RWPE2 (cell line): ENCODE data around the gene MDFIC.

Experiments
- ATAC-seq: fragments of 200-7000 bp; cut with Tn5 transposase; 3 replicates; pipeline ENCODE4 v1.9.1; 2021; ENCODE audit warnings: low read depth
- DNase-seq: peaks from one replicate; pipeline ENCODE4 v3.0.0-alpha.2; 2020; ENCODE audit warnings: low spot score
- H3K27ac ChIP-seq: fragments of 450-650 bp; 2 replicates; pipeline ENCODE4 v1.5.1; 2017; ENCODE audit warnings: mild to moderate bottlenecking; ENCODE audit not compliant: poor library complexity, severe bottlenecking
- H3K27me3 ChIP-seq: fragments of 250-450 bp; sonication (Bioruptor Pico); 2 replicates; pipeline ENCODE4 v1.5.1; 2021; ENCODE audit warnings: mild to moderate bottlenecking, moderate library complexity; ENCODE audit not compliant: insufficient read depth, poor library complexity, severe bottlenecking
- H3K36me3 ChIP-seq: fragments of 250-450 bp; sonication (Bioruptor Pico); 2 replicates; pipeline ENCODE4 v1.5.1; 2020; ENCODE audit warnings: low read depth, mild to moderate bottlenecking, moderate library complexity
- H3K4me1 ChIP-seq: fragments of 250-450 bp; sonication (Bioruptor Pico); 2 replicates; pipeline ENCODE4 v1.5.1; 2021; ENCODE audit warnings: mild to moderate bottlenecking, moderate library complexity; ENCODE audit not compliant: insufficient read depth, poor library complexity, severe bottlenecking
- H3K4me3 ChIP-seq: fragments of 250-450 bp; sonication (Bioruptor Pico); 2 replicates; pipeline ENCODE4 v1.5.1; 2021; ENCODE audit warnings: mild to moderate bottlenecking, moderate library complexity; ENCODE audit not compliant: severe bottlenecking
- H3K9me3 ChIP-seq: fragments of 250-450 bp; sonication (Bioruptor Pico); 2 replicates; pipeline ENCODE4 v1.5.1; 2021; ENCODE audit warnings: mild to moderate bottlenecking, moderate library complexity; ENCODE audit not compliant: severe bottlenecking
- TF ChIP-seq, protein P1 (sequence below): fragments of 450-650 bp; IDR thresholded peaks from one replicate; pipeline ENCODE4 v1.5.1; 2017; ENCODE audit warnings: mild to moderate bottlenecking, moderate library complexity; ENCODE audit not compliant: poor library complexity, severe bottlenecking

The MDFIC gene

DNA sequence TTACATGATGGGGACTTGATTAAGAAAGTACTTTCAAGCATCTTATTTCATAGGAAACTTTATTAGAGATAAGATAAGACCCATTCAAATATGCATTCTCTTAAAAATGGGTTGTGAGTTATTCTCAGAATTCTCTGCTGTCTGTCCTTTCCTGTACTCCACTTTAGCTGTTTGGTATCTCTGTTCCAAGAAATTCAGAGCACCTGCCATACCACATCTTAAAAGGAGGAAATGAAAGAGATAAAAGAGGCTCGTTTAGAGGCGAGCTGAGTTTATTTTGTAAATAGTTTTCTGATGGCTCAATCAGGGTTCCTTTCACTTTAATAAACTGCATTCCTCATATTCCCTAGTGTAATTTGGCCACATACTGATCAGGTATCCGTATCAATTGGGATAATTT lies 87.2 kb downstream of the MDFIC start:
- Histone ChIP-seq H3K27ac (no peak overlapping the region), H3K36me3 (no peaks in the 10 kb centered on the region), H3K9me3 (no peaks in the 10 kb centered on the region), H3K27me3 (no peaks in the 10 kb centered on the region), H3K4me3 (no peak overlapping the region), H3K4me1 (no peaks in the 10 kb centered on the region)
- TF ChIP-seq, protein P1, sequence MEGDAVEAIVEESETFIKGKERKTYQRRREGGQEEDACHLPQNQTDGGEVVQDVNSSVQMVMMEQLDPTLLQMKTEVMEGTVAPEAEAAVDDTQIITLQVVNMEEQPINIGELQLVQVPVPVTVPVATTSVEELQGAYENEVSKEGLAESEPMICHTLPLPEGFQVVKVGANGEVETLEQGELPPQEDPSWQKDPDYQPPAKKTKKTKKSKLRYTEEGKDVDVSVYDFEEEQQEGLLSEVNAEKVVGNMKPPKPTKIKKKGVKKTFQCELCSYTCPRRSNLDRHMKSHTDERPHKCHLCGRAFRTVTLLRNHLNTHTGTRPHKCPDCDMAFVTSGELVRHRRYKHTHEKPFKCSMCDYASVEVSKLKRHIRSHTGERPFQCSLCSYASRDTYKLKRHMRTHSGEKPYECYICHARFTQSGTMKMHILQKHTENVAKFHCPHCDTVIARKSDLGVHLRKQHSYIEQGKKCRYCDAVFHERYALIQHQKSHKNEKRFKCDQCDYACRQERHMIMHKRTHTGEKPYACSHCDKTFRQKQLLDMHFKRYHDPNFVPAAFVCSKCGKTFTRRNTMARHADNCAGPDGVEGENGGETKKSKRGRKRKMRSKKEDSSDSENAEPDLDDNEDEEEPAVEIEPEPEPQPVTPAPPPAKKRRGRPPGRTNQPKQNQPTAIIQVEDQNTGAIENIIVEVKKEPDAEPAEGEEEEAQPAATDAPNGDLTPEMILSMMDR: no peak
- no peak for ATAC-seq
- no peak for DNase-seq

DNA sequence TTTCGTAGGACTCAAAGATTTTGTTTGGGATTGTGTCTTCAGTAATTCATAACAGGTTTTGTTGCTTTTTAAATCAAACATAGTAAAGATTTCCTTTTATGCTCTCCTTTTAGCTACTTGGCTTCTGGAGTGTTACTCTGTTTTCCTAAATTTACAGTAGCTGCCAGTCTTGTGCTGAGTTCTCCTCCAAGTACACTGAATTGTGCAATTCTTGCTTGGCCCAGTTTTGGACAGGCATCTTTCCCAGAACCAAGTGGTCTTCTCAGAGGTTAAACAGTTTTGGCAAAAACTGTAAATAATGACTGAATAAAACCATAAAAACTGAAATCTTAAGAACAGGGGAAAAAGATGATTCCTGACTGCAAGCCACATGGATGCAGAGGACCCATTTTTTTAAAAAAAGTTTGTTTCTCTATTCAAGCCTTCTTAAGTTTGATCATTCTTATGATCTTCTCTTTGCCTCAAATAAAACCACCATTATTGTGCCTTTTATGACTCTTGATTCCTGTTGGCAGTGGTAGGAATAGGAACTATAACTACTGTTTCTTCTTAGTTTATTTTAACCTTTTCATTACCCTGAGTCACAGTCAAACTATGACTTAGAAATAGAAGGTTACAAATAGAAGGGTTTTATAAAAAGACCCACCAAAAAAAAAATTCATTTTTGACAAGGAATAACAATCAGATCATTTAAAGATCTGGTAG lies 88.0 kb downstream of the MDFIC start:
- H3K4me3 ChIP-seq: no peak overlapping the region
- TF ChIP-seq, protein P1: no peak
- no peaks in the 10 kb centered on the region for H3K9me3 ChIP-seq
- H3K27ac ChIP-seq: no peak overlapping the region
- H3K27me3 ChIP-seq: no peaks in the 10 kb centered on the region
- no peaks in the 10 kb centered on the region for H3K4me1 ChIP-seq
- DNase-seq (no peak), ATAC-seq (no peak)
- no peaks in the 10 kb centered on the region for H3K36me3 ChIP-seq

DNA sequence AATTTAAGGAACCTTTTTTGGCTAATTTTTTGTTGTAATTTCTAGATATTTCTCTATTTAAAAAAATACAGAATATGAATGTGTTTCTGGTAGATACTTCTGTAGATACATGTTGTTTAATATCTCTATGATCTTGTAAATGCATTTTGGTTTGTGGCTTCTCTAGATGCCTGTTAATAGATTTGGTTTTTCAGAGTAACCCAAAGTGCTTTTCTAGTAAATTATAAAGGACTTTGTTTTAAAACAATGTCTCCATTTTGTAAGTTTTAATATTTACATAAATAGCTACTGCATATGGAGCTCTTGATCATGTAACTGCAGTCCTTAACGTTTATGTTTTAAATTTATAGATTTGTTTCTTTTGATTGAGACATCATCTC lies 88.5 kb downstream of the MDFIC start:
- no peak for ATAC-seq
- DNase-seq: no peak
- no peak overlapping the region for H3K4me3 ChIP-seq
- TF ChIP-seq, protein P1: no peak
- no peak overlapping the region for H3K27ac ChIP-seq
- H3K4me1 ChIP-seq: no peaks in the 10 kb centered on the region
- no peaks in the 10 kb centered on the region for H3K27me3 ChIP-seq
- no peaks in the 10 kb centered on the region for H3K36me3 ChIP-seq
- no peaks in the 10 kb centered on the region for H3K9me3 ChIP-seq

DNA sequence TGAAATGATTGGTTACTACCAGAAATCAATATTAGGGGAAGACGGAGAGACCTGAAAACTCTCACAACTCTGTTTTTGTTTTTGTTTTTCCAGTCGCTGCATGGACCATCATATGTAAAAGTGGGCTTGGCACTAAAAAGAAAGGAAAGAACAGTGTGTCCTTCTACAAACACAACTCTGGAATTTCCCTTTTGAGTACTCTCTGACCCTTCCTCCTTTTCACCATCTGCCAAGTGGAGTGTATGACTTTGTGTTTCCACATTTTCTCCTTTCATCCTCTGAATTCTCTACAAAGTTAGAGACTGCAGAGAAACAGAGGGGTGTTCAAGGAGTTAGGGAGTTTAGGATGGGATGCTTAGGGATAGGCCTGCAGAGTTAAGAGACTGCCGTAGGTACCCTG lies 92.0 kb downstream of the MDFIC start:
- H3K27me3 ChIP-seq: no peaks in the 10 kb centered on the region
- no peaks in the 10 kb centered on the region for H3K36me3 ChIP-seq
- H3K4me3 ChIP-seq: no peak overlapping the region
- TF ChIP-seq, protein P1: no peak
- DNase-seq (no peak), ATAC-seq (no peak)
- no peaks in the 10 kb centered on the region for H3K9me3 ChIP-seq
- H3K4me1 ChIP-seq: no peaks in the 10 kb centered on the region
- H3K27ac ChIP-seq: no peak overlapping the region

DNA sequence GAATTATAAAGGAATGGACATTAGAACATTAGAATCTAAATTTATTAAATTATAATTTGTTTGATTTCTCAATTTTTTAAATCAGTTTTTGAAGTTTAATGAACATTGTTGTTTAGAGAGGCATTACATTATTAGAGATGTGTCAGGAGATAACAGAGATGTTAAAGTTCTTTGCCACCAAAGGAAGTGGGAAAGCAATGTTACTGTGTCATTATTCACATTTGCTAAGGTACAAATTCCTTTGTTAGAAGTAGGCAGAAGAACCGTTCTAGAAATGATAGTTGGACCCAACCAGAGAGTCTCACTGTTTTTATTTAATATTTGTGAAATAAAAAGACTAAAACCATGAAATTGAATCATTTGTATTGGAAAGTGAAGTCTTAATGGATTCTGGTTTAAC lies 92.9 kb downstream of the MDFIC start:
- TF ChIP-seq, protein P1: no peak
- Histone ChIP-seq H3K4me3 (no peak overlapping the region), H3K27ac (no peak overlapping the region), H3K4me1 (no peaks in the 10 kb centered on the region), H3K36me3 (no peaks in the 10 kb centered on the region), H3K9me3 (no peaks in the 10 kb centered on the region), H3K27me3 (no peaks in the 10 kb centered on the region)
- no peak for ATAC-seq
- no peak for DNase-seq
